H9 (cell line): ENCODE data around the gene GALNS. TPM values are rescaled to one million over a fixed set of nuclear protein-coding genes. Genes with fewer than 3 reads are reported as not detected.
"Not testable (repeated sequence)": the region's sequence is repeated elsewhere in the genome, so short reads cannot be mapped to it uniquely, and the experiment has no call there.

ENCODE experiments used
- DNase-seq: peaks from one replicate; pipeline ENCODE4 v3.0.0-alpha.2; 2017
- H2AFZ ChIP-seq: one replicate; pipeline ENCODE4 v1.6.1; 2013; ENCODE audit warnings: mild to moderate bottlenecking, low read length, control low read depth, moderate library complexity
- H2AK5ac ChIP-seq: 2 replicates; pipeline ENCODE4 v1.6.1; 2013; ENCODE audit warnings: low read length, control low read depth, mixed read lengths; ENCODE audit not compliant: insufficient read length
- H2BK120ac ChIP-seq: one replicate; pipeline ENCODE4 v1.6.1; 2013; ENCODE audit warnings: low read depth, mild to moderate bottlenecking, low read length, control low read depth, inconsistent platforms; ENCODE audit not compliant: poor library complexity, severe bottlenecking
- H2BK12ac ChIP-seq: 2 replicates; pipeline ENCODE4 v1.6.1; 2013; ENCODE audit warnings: low read length, control low read depth, mixed read lengths, low read depth; ENCODE audit not compliant: insufficient read length
- H2BK15ac ChIP-seq: 2 replicates; pipeline ENCODE4 v1.6.1; 2013; ENCODE audit warnings: low read depth, low read length, control low read depth
- H2BK20ac ChIP-seq: one replicate; pipeline ENCODE4 v1.6.1; 2013; ENCODE audit warnings: low read depth, mild to moderate bottlenecking, low read length, control low read depth, inconsistent platforms; ENCODE audit not compliant: poor library complexity, severe bottlenecking
- H2BK5ac ChIP-seq: 2 replicates; pipeline ENCODE4 v1.6.1; 2013; ENCODE audit warnings: low read length, control low read depth, mixed read lengths; ENCODE audit not compliant: insufficient read length
- H3K14ac ChIP-seq: 2 replicates; pipeline ENCODE4 v1.6.1; 2013; ENCODE audit warnings: low read length, control low read depth; ENCODE audit not compliant: insufficient read depth
- H3K18ac ChIP-seq: 2 replicates; pipeline ENCODE4 v1.6.1; 2013; ENCODE audit warnings: low read depth, mild to moderate bottlenecking, mixed read lengths, low read length, control low read depth; ENCODE audit not compliant: insufficient read length
- H3K23ac ChIP-seq: 2 replicates; pipeline ENCODE4 v1.6.1; 2013; ENCODE audit warnings: low read length, control low read depth, mixed read lengths, low read depth; ENCODE audit not compliant: insufficient read length
- H3K23me2 ChIP-seq: 2 replicates; pipeline ENCODE4 v1.6.1; 2013; ENCODE audit warnings: low read depth, mild to moderate bottlenecking, mixed read lengths, low read length, control low read depth; ENCODE audit not compliant: insufficient read length, poor library complexity, severe bottlenecking
- H3K27ac ChIP-seq: 2 replicates; pipeline ENCODE4 v1.5.1; 2013; ENCODE audit warnings: low read length, control low read depth, mixed read lengths, low read depth; ENCODE audit not compliant: insufficient read length
- H3K27me3 ChIP-seq: 2 replicates; pipeline ENCODE4 v1.6.1; 2013; ENCODE audit warnings: low read length, control low read depth, inconsistent platforms; ENCODE audit not compliant: insufficient read depth
- H3K4ac ChIP-seq: 2 replicates; pipeline ENCODE4 v1.6.1; 2013; ENCODE audit warnings: low read depth, mild to moderate bottlenecking, control low read depth, inconsistent platforms, low read length, moderate library complexity
- H3K4me1 ChIP-seq: 2 replicates; pipeline ENCODE4 v1.6.1; 2013; ENCODE audit warnings: low read length, control low read depth, inconsistent platforms; ENCODE audit not compliant: insufficient read depth
- H3K4me2 ChIP-seq: 2 replicates; pipeline ENCODE4 v1.6.1; 2013; ENCODE audit warnings: low read length, control low read depth, mixed read lengths; ENCODE audit not compliant: insufficient read length, insufficient read depth
- H3K56ac ChIP-seq: 2 replicates; pipeline ENCODE4 v1.6.1; 2013; ENCODE audit warnings: low read depth, mild to moderate bottlenecking, mixed read lengths, low read length, control low read depth; ENCODE audit not compliant: insufficient read length
- H3K79me1 ChIP-seq: 2 replicates; pipeline ENCODE4 v1.6.1; 2013; ENCODE audit warnings: low read depth, mild to moderate bottlenecking, moderate library complexity, low read length, control low read depth, inconsistent platforms; ENCODE audit not compliant: insufficient read depth, poor library complexity, severe bottlenecking
- H3K79me2 ChIP-seq: 2 replicates; pipeline ENCODE4 v1.6.1; 2013; ENCODE audit warnings: low read length, control low read depth, inconsistent platforms; ENCODE audit not compliant: insufficient read depth
- H3K9ac ChIP-seq: 2 replicates; pipeline ENCODE4 v1.6.1; 2013; ENCODE audit warnings: low read length, control low read depth, mixed read lengths; ENCODE audit not compliant: insufficient read length; ENCODE audit errors: extremely low read depth
- H3K9me3 ChIP-seq: one replicate; pipeline ENCODE4 v1.6.1; 2013; ENCODE audit warnings: low read depth, low read length, inconsistent platforms; ENCODE audit not compliant: control insufficient read depth
- H3T11ph ChIP-seq: one replicate; pipeline ENCODE4 v1.6.1; 2013; ENCODE audit warnings: mild to moderate bottlenecking, low read length, control low read depth, inconsistent platforms
- H4K20me1 ChIP-seq: one replicate; pipeline ENCODE4 v1.6.1; 2013; ENCODE audit not compliant: control insufficient read depth, insufficient read length, insufficient read depth
- H4K5ac ChIP-seq: 2 replicates; pipeline ENCODE4 v1.6.1; 2013; ENCODE audit warnings: low read depth, mild to moderate bottlenecking, mixed read lengths, low read length, control low read depth; ENCODE audit not compliant: insufficient read length
- H4K8ac ChIP-seq: replicated peaks from 2 replicates; pipeline ENCODE4 v1.6.1; 2013; ENCODE audit warnings: low read length, control low read depth, mixed read lengths, low read depth; ENCODE audit not compliant: insufficient read length
- H4K91ac ChIP-seq: 2 replicates; pipeline ENCODE4 v1.6.1; 2013; ENCODE audit warnings: low read depth, mild to moderate bottlenecking, moderate library complexity, mixed read lengths, low read length, control low read depth; ENCODE audit not compliant: insufficient read length
- H3K27ac Mint-ChIP-seq, 3 experiments: 2 replicates in 2 of 3; 3 replicates in 1 of 3; pipeline ENCODE4 v1.8.0; 2020 to 2021; ENCODE audit warnings: mixed read lengths in 3 of 3, mild to moderate bottlenecking in 1 of 3, moderate library complexity in 1 of 3
- H3K27me3 Mint-ChIP-seq: 2 replicates; pipeline ENCODE4 v1.8.0; 2021; ENCODE audit warnings: low read depth, mild to moderate bottlenecking, moderate library complexity, mixed read lengths
- H3K36me3 Mint-ChIP-seq, 3 experiments: 2 replicates in 2 of 3; 3 replicates in 1 of 3; pipeline ENCODE4 v1.8.0; 2020 to 2021; ENCODE audit warnings: low read depth in 3 of 3, mixed read lengths in 3 of 3; ENCODE audit not compliant: insufficient read depth in 1 of 3
- H3K4me1 Mint-ChIP-seq, 2 experiments: 2 replicates each; pipeline ENCODE4 v1.8.0; 2020; ENCODE audit warnings: mixed read lengths in 2 of 2
- H3K4me3 Mint-ChIP-seq, 2 experiments: 2 replicates in 1 of 2; 3 replicates in 1 of 2; pipeline ENCODE4 v1.8.0; 2020 to 2021; ENCODE audit warnings: mild to moderate bottlenecking in 2 of 2, mixed read lengths in 2 of 2, moderate library complexity in 1 of 2
- H3K9me3 Mint-ChIP-seq, 2 experiments: 2 replicates in 1 of 2; 3 replicates in 1 of 2; pipeline ENCODE4 v1.8.0; 2020; ENCODE audit warnings: mild to moderate bottlenecking in 2 of 2, mixed read lengths in 2 of 2, moderate library complexity in 1 of 2
- WGBS: extraction: QIAGEN DNeasy Blood & Tissue Kit; methylation state at CpG from one replicate; pipeline ENCODE4 v1.1.7; 2013; ENCODE audit warnings: missing lambda C conversion rate, low lambda C conversion rate, mixed read lengths; ENCODE audit not compliant: insufficient read length; ENCODE audit errors: extremely low coverage; 5-methylcytosine and 5-hydroxymethylcytosine counted together
- total RNA-seq: library from RNA; stranded (reverse); gene quantifications from 2 replicates; pipeline ENCODE4 v1.2.1, GENCODE V29; 2021
- TF ChIP-seq, protein P1 (sequence below): fragments of 200-600 bp; sonication (generic); conservative IDR thresholded peaks from 3 replicates; pipeline ENCODE4 v1.8.0; 2021; ENCODE audit warnings: antibody characterized with exemption, mild to moderate bottlenecking

Gene GALNS
- total RNA-seq, 1 experiment from 2014 or later = 20.3 TPM

- H3K27ac Mint-ChIP-seq = peak overlapping the region in 1 of 3 experiments; percentile 59; a peak in 1 of 7 replicates
These were observed 83.6 kb downstream of the GALNS start for GRCh38 chr16:88772871-88773811.

GRCh38 chr16:88771781-88772180 lies 85.0 kb downstream of the GALNS start:
- not testable (repeated sequence) for H3K14ac ChIP-seq, H3K23ac ChIP-seq, H2BK15ac ChIP-seq, H2BK20ac ChIP-seq, H4K91ac ChIP-seq, H3K27me3 Mint-ChIP-seq, H3K4me1 ChIP-seq, H4K20me1 ChIP-seq, H2BK120ac ChIP-seq, H3K18ac ChIP-seq, H3K27ac Mint-ChIP-seq, H3K36me3 Mint-ChIP-seq, H3K9ac ChIP-seq, H3K9me3 ChIP-seq, DNase-seq, H3K4me2 ChIP-seq, H3K4ac ChIP-seq, H4K8ac ChIP-seq, H3K27me3 ChIP-seq, H3K56ac ChIP-seq, H3K79me1 ChIP-seq, H3K9me3 Mint-ChIP-seq, H3K79me2 ChIP-seq, H2BK5ac ChIP-seq, H3K4me3 Mint-ChIP-seq, H3T11ph ChIP-seq, H2AK5ac ChIP-seq, H2AFZ ChIP-seq, H2BK12ac ChIP-seq, H3K23me2 ChIP-seq, H4K5ac ChIP-seq, H3K27ac ChIP-seq
- WGBS = no CpG with 5 or more reads among the region's 23 CpGs
- peaks cover 20 to 54% of the 10 kb centered on the region in 2 experiments for H3K4me1 Mint-ChIP-seq

More at GRCh38 chr16:88772871-88773811, 83.6 kb downstream of the GALNS start:
- Histone ChIP-seq H2BK120ac (no peak overlapping the region), H3K79me2 (no peaks in the 10 kb centered on the region; the same call in 1 of the 2 replicates), H4K20me1 (no peaks in the 10 kb centered on the region), H3K9ac (no peak overlapping the region), H3K4me1 (no peaks in the 10 kb centered on the region), H3K27me3 (no peaks in the 10 kb centered on the region), H3K27ac (no peak overlapping the region), H3K9me3 (no peaks in the 10 kb centered on the region), H4K8ac (no peak overlapping the region), H2BK20ac (no peak overlapping the region), H3T11ph (no peak overlapping the region), H3K23me2 (no peaks in the 10 kb centered on the region), H2BK12ac (no peak overlapping the region), H2AFZ (no peak overlapping the region), H3K23ac (no peak overlapping the region), H3K56ac (no peak overlapping the region), H3K4ac (no peak overlapping the region), H4K5ac (no peak overlapping the region), H3K79me1 (no peaks in the 10 kb centered on the region), H3K18ac (no peak overlapping the region), H3K4me2 (no peak overlapping the region), H2AK5ac (no peak overlapping the region), H3K14ac (no peak overlapping the region; the same call in 1 of the 2 replicates), H4K91ac (no peak overlapping the region), H2BK5ac (no peak overlapping the region), H2BK15ac (no peak overlapping the region)
- no CpG with 5 or more reads among the region's 29 CpGs for WGBS
- peaks cover 25 to 56% of the 10 kb centered on the region in 2 experiments for H3K4me1 Mint-ChIP-seq
- DNase-seq = no peak
- H3K4me3 Mint-ChIP-seq = no peak overlapping the region
- H3K9me3 Mint-ChIP-seq = no peaks in the 10 kb centered on the region
- H3K27me3 Mint-ChIP-seq = no peaks in the 10 kb centered on the region
- TF ChIP-seq, protein P1, sequence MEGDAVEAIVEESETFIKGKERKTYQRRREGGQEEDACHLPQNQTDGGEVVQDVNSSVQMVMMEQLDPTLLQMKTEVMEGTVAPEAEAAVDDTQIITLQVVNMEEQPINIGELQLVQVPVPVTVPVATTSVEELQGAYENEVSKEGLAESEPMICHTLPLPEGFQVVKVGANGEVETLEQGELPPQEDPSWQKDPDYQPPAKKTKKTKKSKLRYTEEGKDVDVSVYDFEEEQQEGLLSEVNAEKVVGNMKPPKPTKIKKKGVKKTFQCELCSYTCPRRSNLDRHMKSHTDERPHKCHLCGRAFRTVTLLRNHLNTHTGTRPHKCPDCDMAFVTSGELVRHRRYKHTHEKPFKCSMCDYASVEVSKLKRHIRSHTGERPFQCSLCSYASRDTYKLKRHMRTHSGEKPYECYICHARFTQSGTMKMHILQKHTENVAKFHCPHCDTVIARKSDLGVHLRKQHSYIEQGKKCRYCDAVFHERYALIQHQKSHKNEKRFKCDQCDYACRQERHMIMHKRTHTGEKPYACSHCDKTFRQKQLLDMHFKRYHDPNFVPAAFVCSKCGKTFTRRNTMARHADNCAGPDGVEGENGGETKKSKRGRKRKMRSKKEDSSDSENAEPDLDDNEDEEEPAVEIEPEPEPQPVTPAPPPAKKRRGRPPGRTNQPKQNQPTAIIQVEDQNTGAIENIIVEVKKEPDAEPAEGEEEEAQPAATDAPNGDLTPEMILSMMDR = no peak
- H3K36me3 Mint-ChIP-seq = no peaks in the 10 kb centered on the region
